Fibroblast of lung (primary cell): ENCODE data around the gene TCF4.

Experiments
- CTCF ChIP-seq, 2 donors: IDR thresholded peaks in 1 of 2; conservative IDR thresholded peaks in 1 of 2; 1 replicate in 1 of 2; 2 replicates in 1 of 2; pipeline ENCODE4 v1.5.1; 2011 to 2012; ENCODE audit warnings: low read length in 2 of 2, control low read depth in 1 of 2, inconsistent platforms in 1 of 2, low read depth in 1 of 2, mild to moderate bottlenecking in 1 of 2
- EZH2 ChIP-seq: IDR thresholded peaks from 2 replicates; pipeline ENCODE4 v1.5.1; 2012; ENCODE audit warnings: low read length, control low read depth, mild to moderate bottlenecking; ENCODE audit errors: missing control alignments

GRCh38 chr18:55529581-55529980 is 58.4 kb downstream of the TCF4 start:
- TF ChIP-seq CTCF (conservative IDR thresholded peaks at IDR 0.05 in 1 of 2, IDR thresholded peaks at IDR 0.05 in 1 of 2; ENCODE audit: low read depth in 1 of 2, low read length in 2 of 2) (no peak), EZH2 (no peak)
